ENCODE data around the gene DENND1A.

The DENND1A gene

GRCh38 chr9:123715258-123715657 is 214.7 kb downstream of the DENND1A start:
- no peak for DNase-seq
- no peak overlapping the region for H2BK5ac ChIP-seq (ENCODE audit: low read depth, low read length, poor library complexity, severe bottlenecking)
- H2AK5ac ChIP-seq (ENCODE audit: low read length, severe bottlenecking): no peak overlapping the region
- H3K27ac ChIP-seq (ENCODE audit: low read length, poor library complexity, severe bottlenecking): no peak overlapping the region
- no peak overlapping the region for H3K23ac ChIP-seq (ENCODE audit: low read length in 2 of 2)
- H3K4me2 ChIP-seq (ENCODE audit: low read length, poor library complexity, severe bottlenecking): no peak overlapping the region
- no peak overlapping the region for H4K91ac ChIP-seq (ENCODE audit: low read length)
- no peak overlapping the region for H2AFZ ChIP-seq (ENCODE audit: low read depth, low read length)
- no peak overlapping the region for H3K14ac ChIP-seq (ENCODE audit: low read length in 2 of 2)
- no peak overlapping the region for H2BK120ac ChIP-seq (ENCODE audit: low read depth, low read length)
- H3K79me1 ChIP-seq (replicated peaks; ENCODE audit: low read length, poor library complexity, severe bottlenecking): peaks cover 7% of the 10 kb centered on the region
- H3K4ac ChIP-seq (ENCODE audit: low read depth in 1 of 2, low read length in 2 of 2): no peak overlapping the region
- H3K36me3 ChIP-seq (ENCODE audit: control insufficient read depth in 1 of 2, insufficient read depth in 2 of 2, low read depth in 1 of 2, low read length in 2 of 2): no peaks in the 10 kb centered on the region
- H3K27me3 ChIP-seq (ENCODE audit: control insufficient read depth in 1 of 2, insufficient read depth in 1 of 2, low read length in 2 of 2): no peaks in the 10 kb centered on the region
- H3K4me3 ChIP-seq (ENCODE audit: insufficient read depth in 1 of 2, low read depth in 1 of 2, low read length in 2 of 2): no peak overlapping the region
- no peak overlapping the region for H2BK15ac ChIP-seq (ENCODE audit: low read depth, poor library complexity, severe bottlenecking)
- H2BK12ac ChIP-seq (ENCODE audit: low read length in 2 of 2): no peak overlapping the region
- no peak overlapping the region for H3K9ac ChIP-seq (ENCODE audit: low read length)
- H3K18ac ChIP-seq (ENCODE audit: low read depth in 1 of 2, low read length in 2 of 2): no peak overlapping the region
- H3K4me1 ChIP-seq (ENCODE audit: control insufficient read depth, insufficient read depth, low read depth, low read length): peaks cover 3% of the 10 kb centered on the region
- no peak overlapping the region for H4K8ac ChIP-seq (ENCODE audit: low read length)
- WGBS: 93% methylated on average over 1 of the region's 1 CpG
- H3K9me3 ChIP-seq (ENCODE audit: control insufficient read depth, low read length): no peaks in the 10 kb centered on the region

DNA sequence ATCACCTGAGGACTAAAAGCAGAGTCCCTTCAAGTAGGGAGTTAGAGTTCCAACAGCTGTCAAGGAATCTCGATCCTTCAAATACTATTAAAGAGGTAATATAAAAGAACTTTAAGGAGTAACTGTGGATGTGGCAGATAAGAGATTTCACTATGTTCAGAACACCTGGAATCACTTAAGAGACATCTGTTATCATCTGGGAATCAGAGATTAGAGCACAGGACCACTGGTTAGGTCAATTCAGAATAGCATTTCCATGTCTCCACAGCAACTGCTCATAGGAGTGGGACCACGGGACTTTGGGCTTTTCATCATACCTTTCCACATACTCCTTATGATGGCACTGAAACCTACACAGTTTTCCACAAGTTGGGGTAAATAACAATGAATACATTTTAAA is 216.6 kb downstream of the DENND1A start:
- Histone ChIP-seq H3K79me1 (replicated peaks; ENCODE audit: low read length, poor library complexity, severe bottlenecking) (peaks cover 5% of the 10 kb centered on the region), H2BK120ac (ENCODE audit: low read depth, low read length) (no peak overlapping the region), H2BK12ac (ENCODE audit: low read length in 2 of 2) (no peak overlapping the region), H3K27ac (ENCODE audit: low read length, poor library complexity, severe bottlenecking) (no peak overlapping the region), H3K9me3 (ENCODE audit: control insufficient read depth, low read length) (no peaks in the 10 kb centered on the region), H2AFZ (ENCODE audit: low read depth, low read length) (no peak overlapping the region), H3K23ac (ENCODE audit: low read length in 2 of 2) (no peak overlapping the region), H3K36me3 (ENCODE audit: control insufficient read depth in 1 of 2, insufficient read depth in 2 of 2, low read depth in 1 of 2, low read length in 2 of 2) (no peaks in the 10 kb centered on the region), H2BK15ac (ENCODE audit: low read depth, poor library complexity, severe bottlenecking) (no peak overlapping the region), H3K18ac (ENCODE audit: low read depth in 1 of 2, low read length in 2 of 2) (no peak overlapping the region), H3K14ac (ENCODE audit: low read length in 2 of 2) (no peak overlapping the region), H2AK5ac (ENCODE audit: low read length, severe bottlenecking) (no peak overlapping the region), H3K9ac (ENCODE audit: low read length) (no peak overlapping the region), H4K8ac (ENCODE audit: low read length) (no peak overlapping the region), H3K27me3 (ENCODE audit: control insufficient read depth in 1 of 2, insufficient read depth in 1 of 2, low read length in 2 of 2) (no peaks in the 10 kb centered on the region), H3K4me2 (ENCODE audit: low read length, poor library complexity, severe bottlenecking) (no peak overlapping the region), H3K4ac (ENCODE audit: low read depth in 1 of 2, low read length in 2 of 2) (no peak overlapping the region), H2BK5ac (ENCODE audit: low read depth, low read length, poor library complexity, severe bottlenecking) (no peak overlapping the region), H3K4me3 (ENCODE audit: insufficient read depth in 1 of 2, low read depth in 1 of 2, low read length in 2 of 2) (no peak overlapping the region), H4K91ac (ENCODE audit: low read length) (no peak overlapping the region), H3K4me1 (ENCODE audit: control insufficient read depth, insufficient read depth, low read depth, low read length) (peaks cover 5% of the 10 kb centered on the region)
- whole genome bisulfite sequencing: no CpG with 5 or more reads among the region's 2 CpGs
- no peak for DNase-seq

DNA sequence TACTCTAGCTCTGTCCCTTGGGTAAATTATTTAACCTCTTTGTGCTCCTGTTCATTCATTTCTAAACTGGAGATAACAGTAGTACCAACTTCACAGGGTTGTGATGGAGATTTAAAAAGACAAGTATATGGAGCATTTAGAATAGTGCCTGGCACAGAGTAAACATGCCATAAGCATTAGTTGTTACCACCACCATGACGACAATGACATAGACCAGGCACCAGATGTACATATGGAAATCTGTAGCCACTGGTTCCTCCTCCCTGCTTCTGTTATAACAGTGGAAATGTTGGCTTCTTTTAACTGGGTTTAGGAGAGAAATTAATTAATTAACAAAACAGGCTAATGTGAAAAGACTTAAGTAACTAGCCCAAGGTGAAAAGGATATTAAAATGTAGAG is 217.5 kb downstream of the DENND1A start:
- H3K4me2 ChIP-seq (ENCODE audit: low read length, poor library complexity, severe bottlenecking): no peak overlapping the region
- no peak overlapping the region for H3K23ac ChIP-seq (ENCODE audit: low read length in 2 of 2)
- H2BK5ac ChIP-seq (ENCODE audit: low read depth, low read length, poor library complexity, severe bottlenecking): no peak overlapping the region
- no peak overlapping the region for H3K27ac ChIP-seq (ENCODE audit: low read length, poor library complexity, severe bottlenecking)
- no peak overlapping the region for H2AFZ ChIP-seq (ENCODE audit: low read depth, low read length)
- H2BK15ac ChIP-seq (ENCODE audit: low read depth, poor library complexity, severe bottlenecking): no peak overlapping the region
- H4K91ac ChIP-seq (ENCODE audit: low read length): no peak overlapping the region
- H3K36me3 ChIP-seq (ENCODE audit: control insufficient read depth in 1 of 2, insufficient read depth in 2 of 2, low read depth in 1 of 2, low read length in 2 of 2): no peaks in the 10 kb centered on the region
- no peak overlapping the region for H2BK120ac ChIP-seq (ENCODE audit: low read depth, low read length)
- H3K4ac ChIP-seq (ENCODE audit: low read depth in 1 of 2, low read length in 2 of 2): no peak overlapping the region
- H3K9me3 ChIP-seq (ENCODE audit: control insufficient read depth, low read length): no peaks in the 10 kb centered on the region
- no peaks in the 10 kb centered on the region for H3K27me3 ChIP-seq (ENCODE audit: control insufficient read depth in 1 of 2, insufficient read depth in 1 of 2, low read length in 2 of 2)
- H3K18ac ChIP-seq (ENCODE audit: low read depth in 1 of 2, low read length in 2 of 2): no peak overlapping the region
- peak; percentile 24 for DNase-seq
- H3K4me3 ChIP-seq (ENCODE audit: insufficient read depth in 1 of 2, low read depth in 1 of 2, low read length in 2 of 2): no peak overlapping the region
- H3K79me1 ChIP-seq (replicated peaks; ENCODE audit: low read length, poor library complexity, severe bottlenecking): peaks cover 2% of the 10 kb centered on the region
- peaks cover 5% of the 10 kb centered on the region for H3K4me1 ChIP-seq (ENCODE audit: control insufficient read depth, insufficient read depth, low read depth, low read length)
- H3K14ac ChIP-seq (ENCODE audit: low read length in 2 of 2): no peak overlapping the region
- no peak overlapping the region for H4K8ac ChIP-seq (ENCODE audit: low read length)
- WGBS: no CpG with 5 or more reads among the region's 1 CpG
- H2BK12ac ChIP-seq (ENCODE audit: low read length in 2 of 2): no peak overlapping the region
- no peak overlapping the region for H3K9ac ChIP-seq (ENCODE audit: low read length)
- no peak overlapping the region for H2AK5ac ChIP-seq (ENCODE audit: low read length, severe bottlenecking)

DNA sequence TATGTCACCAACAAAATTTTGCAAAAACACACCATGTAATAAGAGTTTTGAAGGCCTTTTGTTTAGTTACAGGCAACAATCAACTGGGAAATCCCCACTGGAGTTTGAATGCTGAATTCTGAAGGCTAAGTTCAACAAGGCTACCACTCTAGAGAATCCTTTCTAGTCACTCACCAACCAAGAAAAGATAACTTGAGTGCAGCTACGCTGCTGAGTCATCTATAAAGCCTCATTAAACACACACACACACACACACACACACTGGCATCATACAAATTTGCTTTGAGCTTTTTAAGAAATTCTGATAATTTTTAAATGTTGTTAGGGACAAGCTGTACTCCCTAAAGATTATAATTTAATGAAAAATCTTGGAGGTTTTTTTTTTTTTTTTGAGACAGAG is 219.6 kb downstream of the DENND1A start:
- Histone ChIP-seq H2BK12ac (ENCODE audit: low read length in 2 of 2) (no peak overlapping the region), H2BK15ac (ENCODE audit: low read depth, poor library complexity, severe bottlenecking) (no peak overlapping the region), H3K9me3 (ENCODE audit: control insufficient read depth, low read length) (no peaks in the 10 kb centered on the region), H3K4ac (ENCODE audit: low read depth in 1 of 2, low read length in 2 of 2) (no peak overlapping the region), H3K36me3 (ENCODE audit: control insufficient read depth in 1 of 2, insufficient read depth in 2 of 2, low read depth in 1 of 2, low read length in 2 of 2) (no peaks in the 10 kb centered on the region), H2BK120ac (ENCODE audit: low read depth, low read length) (no peak overlapping the region), H3K14ac (ENCODE audit: low read length in 2 of 2) (no peak overlapping the region), H3K18ac (ENCODE audit: low read depth in 1 of 2, low read length in 2 of 2) (no peak overlapping the region), H3K9ac (ENCODE audit: low read length) (no peak overlapping the region), H3K27me3 (ENCODE audit: control insufficient read depth in 1 of 2, insufficient read depth in 1 of 2, low read length in 2 of 2) (no peaks in the 10 kb centered on the region), H2AFZ (ENCODE audit: low read depth, low read length) (no peak overlapping the region), H3K79me1 (replicated peaks; ENCODE audit: low read length, poor library complexity, severe bottlenecking) (peaks cover 2% of the 10 kb centered on the region), H3K23ac (ENCODE audit: low read length in 2 of 2) (no peak overlapping the region), H4K91ac (ENCODE audit: low read length) (no peak overlapping the region), H2BK5ac (ENCODE audit: low read depth, low read length, poor library complexity, severe bottlenecking) (no peak overlapping the region), H3K4me2 (ENCODE audit: low read length, poor library complexity, severe bottlenecking) (no peak overlapping the region), H3K4me1 (ENCODE audit: control insufficient read depth, insufficient read depth, low read depth, low read length) (peaks cover 2% of the 10 kb centered on the region), H3K27ac (ENCODE audit: low read length, poor library complexity, severe bottlenecking) (no peak overlapping the region), H3K4me3 (ENCODE audit: insufficient read depth in 1 of 2, low read depth in 1 of 2, low read length in 2 of 2) (no peak overlapping the region), H2AK5ac (ENCODE audit: low read length, severe bottlenecking) (no peak overlapping the region), H4K8ac (ENCODE audit: low read length) (no peak overlapping the region)
- no CpG with 5 or more reads among the region's 1 CpG for WGBS
- DNase-seq: peak; percentile 82
